ENCODE measurements around the gene NTM.

NTM gene

GRCh38 chr11:132264616-132265015 is 894.2 kb downstream of the NTM start:
- Histone ChIP-seq H3K79me2 (ENCODE audit: control insufficient read depth, low read length) (no peaks in the 10 kb centered on the region), H3K27me3 (ENCODE audit: control insufficient read depth, low read length) (no peaks in the 10 kb centered on the region), H3F3A (ENCODE audit: control insufficient read depth, insufficient read depth) (no peaks in the 10 kb centered on the region), H3K4me1 (ENCODE audit: control insufficient read depth, low read length) (no peaks in the 10 kb centered on the region), H3K9me2 (replicated peaks; ENCODE audit: control insufficient read depth, low read length) (no peaks in the 10 kb centered on the region), H4K20me1 (ENCODE audit: control insufficient read depth, insufficient read depth, low read depth, low read length) (no peaks in the 10 kb centered on the region), H3K9me3 (ENCODE audit: control insufficient read depth, insufficient read depth, low read length) (no peaks in the 10 kb centered on the region), H3K27ac (ENCODE audit: low read depth, low read length) (no peak overlapping the region), H3K4me3 (ENCODE audit: low read length) (no peak overlapping the region), H3K4me2 (ENCODE audit: low read length) (no peak overlapping the region), H3K36me3 (ENCODE audit: control insufficient read depth, low read length) (no peaks in the 10 kb centered on the region)
- TF ChIP-seq CTCF (IDR thresholded peaks at IDR 0.05; ENCODE audit: low read depth, low read length, poor library complexity, severe bottlenecking) (no peak), EZH2phosphoT487 (IDR thresholded peaks at IDR 0.05; ENCODE audit: borderline replicate concordance, low read length) (no peak)

GRCh38 chr11:132278801-132279574 is 908.6 kb downstream of the NTM start:
- no peak overlapping the region for H3K27ac ChIP-seq (ENCODE audit: low read depth, low read length)
- H3K4me1 ChIP-seq (ENCODE audit: control insufficient read depth, low read length): no peaks in the 10 kb centered on the region
- no peak overlapping the region for H3K4me2 ChIP-seq (ENCODE audit: low read length)
- no peaks in the 10 kb centered on the region for H3F3A ChIP-seq (ENCODE audit: control insufficient read depth, insufficient read depth)
- no peak overlapping the region for H3K4me3 ChIP-seq (ENCODE audit: low read length)
- peaks cover under 1% of the 10 kb centered on the region; the same call in 1 of the 2 replicates for H3K9me3 ChIP-seq (ENCODE audit: control insufficient read depth, insufficient read depth, low read length)
- H3K36me3 ChIP-seq (ENCODE audit: control insufficient read depth, low read length): no peaks in the 10 kb centered on the region
- no peaks in the 10 kb centered on the region for H4K20me1 ChIP-seq (ENCODE audit: control insufficient read depth, insufficient read depth, low read depth, low read length)
- no peaks in the 10 kb centered on the region for H3K9me2 ChIP-seq (replicated peaks; ENCODE audit: control insufficient read depth, low read length)
- no peaks in the 10 kb centered on the region for H3K27me3 ChIP-seq (ENCODE audit: control insufficient read depth, low read length)
- TF ChIP-seq EZH2phosphoT487 (IDR thresholded peaks at IDR 0.05; ENCODE audit: borderline replicate concordance, low read length) (no peak), CTCF (IDR thresholded peaks at IDR 0.05; ENCODE audit: low read depth, low read length, poor library complexity, severe bottlenecking) (peak; percentile 46)
- no peaks in the 10 kb centered on the region for H3K79me2 ChIP-seq (ENCODE audit: control insufficient read depth, low read length)

GRCh38 chr11:132284048-132284447 is 913.6 kb downstream of the NTM start:
- no peaks in the 10 kb centered on the region for H3K79me2 ChIP-seq (ENCODE audit: control insufficient read depth, low read length)
- no peaks in the 10 kb centered on the region for H3K27me3 ChIP-seq (ENCODE audit: control insufficient read depth, low read length)
- no peak overlapping the region for H3K4me2 ChIP-seq (ENCODE audit: low read length)
- H3K9me3 ChIP-seq (ENCODE audit: control insufficient read depth, insufficient read depth, low read length): peaks cover 3% of the 10 kb centered on the region; the same call in 1 of the 2 replicates
- no peaks in the 10 kb centered on the region for H4K20me1 ChIP-seq (ENCODE audit: control insufficient read depth, insufficient read depth, low read depth, low read length)
- H3K4me3 ChIP-seq (ENCODE audit: low read length): no peak overlapping the region
- no peaks in the 10 kb centered on the region for H3K36me3 ChIP-seq (ENCODE audit: control insufficient read depth, low read length)
- no peak overlapping the region for H3K27ac ChIP-seq (ENCODE audit: low read depth, low read length)
- no peaks in the 10 kb centered on the region for H3K9me2 ChIP-seq (replicated peaks; ENCODE audit: control insufficient read depth, low read length)
- H3K4me1 ChIP-seq (ENCODE audit: control insufficient read depth, low read length): no peaks in the 10 kb centered on the region
- H3F3A ChIP-seq (ENCODE audit: control insufficient read depth, insufficient read depth): no peaks in the 10 kb centered on the region
- no peak for TF ChIP-seq CTCF (IDR thresholded peaks at IDR 0.05; ENCODE audit: low read depth, low read length, poor library complexity, severe bottlenecking)
- TF ChIP-seq EZH2phosphoT487 (IDR thresholded peaks at IDR 0.05; ENCODE audit: borderline replicate concordance, low read length): no peak
